GM21737 (cell line): ENCODE data around the gene CIP2A.

Source experiments
- ATAC-seq: cut with Tn5 transposase; IDR thresholded peaks from one replicate; pipeline ENCODE4 v1.9.1; 2021; ENCODE audit warnings: mild to moderate bottlenecking, moderate library complexity; ENCODE audit not compliant: unreplicated experiment

Gene CIP2A

GRCh38 chr3:108564564-108564963 lies 24.7 kb downstream of the CIP2A start:
- ATAC-seq, result no peak

GRCh38 chr3:108562565-108562964 lies 26.7 kb downstream of the CIP2A start:
- no peak for ATAC-seq

- ATAC-seq, result no peak
These were observed 33.2 kb downstream of the CIP2A start for GRCh38 chr3:108555966-108556581.

- no peak for ATAC-seq
These were observed 34.2 kb downstream of the CIP2A start for GRCh38 chr3:108554913-108555571.

- no peak for ATAC-seq
These were observed 35.0 kb downstream of the CIP2A start for GRCh38 chr3:108554229-108554628.

- ATAC-seq, result no peak
These were observed 36.7 kb downstream of the CIP2A start for GRCh38 chr3:108552267-108553159.

- no peak for ATAC-seq
These were observed 40.4 kb downstream of the CIP2A start for GRCh38 chr3:108548886-108549285.

- ATAC-seq, result no peak
These were observed 40.9 kb downstream of the CIP2A start for GRCh38 chr3:108548304-108548703.

- no peak for ATAC-seq
These were observed 42.5 kb downstream of the CIP2A start for GRCh38 chr3:108546692-108547091.

- no peak for ATAC-seq
These were observed 43.0 kb downstream of the CIP2A start for GRCh38 chr3:108546247-108546646.

- ATAC-seq, result no peak
These were observed 51.2 kb downstream of the CIP2A start for GRCh38 chr3:108538083-108538482.

- peak; percentile 82 for ATAC-seq
These were observed 60.6 kb downstream of the CIP2A start for GRCh38 chr3:108528459-108529252.

GRCh38 chr3:108527817-108528216 lies 61.4 kb downstream of the CIP2A start:
- no peak for ATAC-seq

- ATAC-seq, result no peak
These were observed 62.1 kb downstream of the CIP2A start for GRCh38 chr3:108527109-108527508.

- ATAC-seq, result no peak
These were observed 63.3 kb downstream of the CIP2A start for GRCh38 chr3:108525971-108526370.

GRCh38 chr3:108525256-108525655 lies 64.0 kb downstream of the CIP2A start:
- ATAC-seq, result no peak

GRCh38 chr3:108524537-108524936 lies 64.7 kb downstream of the CIP2A start:
- ATAC-seq, result no peak

- ATAC-seq, result no peak
These were observed 70.3 kb downstream of the CIP2A start for GRCh38 chr3:108518895-108519294.

- ATAC-seq, result no peak
These were observed 72.4 kb downstream of the CIP2A start for GRCh38 chr3:108516881-108517280.

- no peak for ATAC-seq
These were observed 75.3 kb downstream of the CIP2A start for GRCh38 chr3:108513961-108514360.

- ATAC-seq, result no peak
These were observed 76.6 kb downstream of the CIP2A start for GRCh38 chr3:108512671-108513070.
